Measurements from ENCODE around the gene TUBGCP2.
A peak's percentile ranks its signal among the peaks of the same experiment; 100 is the strongest.

The TUBGCP2 gene

GRCh38 chr10:133281084-133281483 lies 27.6 kb downstream of the TUBGCP2 start (continued):
- TF ChIP-seq KLF9 (tag by site-specific recombination; IDR thresholded peaks at IDR 0.05; ENCODE audit: low read depth) = no peak
- TF ChIP-seq ZNF518A (tag by site-specific recombination; conservative IDR thresholded peaks at IDR 0.05; ENCODE audit: low read depth) = no peak
- TF ChIP-seq ZSCAN5A (tag by site-specific recombination; IDR thresholded peaks at IDR 0.05) = no peak
- TF ChIP-seq ZNF555 (tag by site-specific recombination; conservative IDR thresholded peaks at IDR 0.05) = no peak
- TF ChIP-seq, protein P1, sequence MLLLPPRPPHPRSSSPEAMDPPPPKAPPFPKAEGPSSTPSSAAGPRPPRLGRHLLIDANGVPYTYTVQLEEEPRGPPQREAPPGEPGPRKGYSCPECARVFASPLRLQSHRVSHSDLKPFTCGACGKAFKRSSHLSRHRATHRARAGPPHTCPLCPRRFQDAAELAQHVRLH (tag by site-specific recombination; IDR thresholded peaks at IDR 0.05) = no peak
- no peak for TF ChIP-seq ZNF112 (tag by site-specific recombination; IDR thresholded peaks at IDR 0.05)
- no peak for TF ChIP-seq ZNF335 (tag by site-specific recombination; conservative IDR thresholded peaks at IDR 0.05)
- no peak for TF ChIP-seq IKZF3 (tag by site-specific recombination; IDR thresholded peaks at IDR 0.05)
- TF ChIP-seq ZNF707 (tag by site-specific recombination; IDR thresholded peaks at IDR 0.05) = no peak
- no peak for TF ChIP-seq ZSCAN18 (tag by site-specific recombination; IDR thresholded peaks at IDR 0.05)
- no peak for TF ChIP-seq GFI1B (tag by site-specific recombination; IDR thresholded peaks at IDR 0.05)

- peaks cover 5 to 67% of the 10 kb centered on the region in 2 experiments for H3K36me3 ChIP-seq (ENCODE audit: control insufficient read depth in 2 of 2, insufficient read depth in 1 of 2, low read length in 2 of 2)
- H3K9me3 ChIP-seq (ENCODE audit: control insufficient read depth, insufficient read depth, low read depth, low read length) = no peaks in the 10 kb centered on the region
- no peaks in the 10 kb centered on the region for H3K4me1 ChIP-seq (ENCODE audit: control insufficient read depth, insufficient read depth, low read length)
- ChIA-PET CTCF (interaction anchor here (1.1 kb wide), 1 partner anchor 27 kb away, joined by 4 read pairs; no protein-coding TSS in a partner anchor), POLR2A (no interaction called here)
- TF ChIP-seq AEBP2 (tag by site-specific recombination; IDR thresholded peaks at IDR 0.05; ENCODE audit: borderline replicate concordance) (no peak), YY2 (tag by site-specific recombination; IDR thresholded peaks at IDR 0.05) (no peak), ZIC2 (tag by site-specific recombination; IDR thresholded peaks at IDR 0.05) (peak; percentile 59), ZNF626 (tag by site-specific recombination; IDR thresholded peaks at IDR 0.05) (no peak), ZNF830 (tag by site-specific recombination; IDR thresholded peaks at IDR 0.05; ENCODE audit: low read depth) (no peak), REPIN1 (tag by site-specific recombination; IDR thresholded peaks at IDR 0.05; ENCODE audit: low read depth) (no peak), ZNF266 (tag by site-specific recombination; IDR thresholded peaks at IDR 0.05; ENCODE audit: low read depth) (no peak)
- no peak overlapping the region for H3K27ac ChIP-seq (ENCODE audit: extremely low read depth, low read depth, low read length)
- no peak overlapping the region for H3K4me3 ChIP-seq (ENCODE audit: low read depth, low read length)
Measured at GRCh38 chr10:133280391-133281059, 28.1 kb downstream of the TUBGCP2 start.

Data from HEK293 (cell line).